Adrenal gland (tissue), 5 donors: ENCODE data around the gene PAK5.

ENCODE experiments used
- POLR2A ChIP-seq, 2 donors: fragments of 450-650 bp; IDR thresholded peaks; one replicate each; pipeline ENCODE4 v1.6.1; 2017; ENCODE audit warnings: antibody characterized with exemption in 2 of 2, mild to moderate bottlenecking in 2 of 2, moderate library complexity in 1 of 2
- TF ChIP-seq, protein P1 (sequence below), 6 experiments: fragments of 450-650 bp in 4 of 6; fragments of 200-600 bp in 2 of 6; sonication (generic) in 1 of 6; IDR thresholded peaks; 1 replicate in 5 of 6; 2 replicates in 1 of 6; pipeline versions ENCODE4 v1.5.1 to v1.8.0; 2016 to 2021; ENCODE audit warnings: antibody characterized with exemption in 6 of 6, mild to moderate bottlenecking in 2 of 6, moderate library complexity in 1 of 6
- donor health status: DM: no; HTN: no; CAD: no.

DNA sequence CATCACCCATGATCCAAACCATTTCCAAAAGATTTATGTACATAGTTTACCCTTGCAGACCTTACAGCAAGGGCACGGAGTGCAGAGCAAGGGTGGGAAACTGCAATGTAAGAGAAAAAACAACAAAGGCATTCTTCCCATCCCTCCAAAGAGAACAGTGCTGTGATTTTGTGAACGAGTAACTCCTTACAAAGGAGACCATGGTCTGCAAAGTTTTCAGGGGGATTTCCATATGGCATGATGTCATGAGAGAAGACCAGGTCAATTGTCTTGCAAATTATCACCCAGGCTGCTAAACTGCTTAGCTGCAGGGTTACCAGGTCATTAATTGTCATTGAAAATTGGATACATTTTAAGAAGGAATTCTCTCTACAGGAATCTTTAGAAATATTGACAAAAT, 266.2 kb downstream of the PAK5 start:
- TF ChIP-seq, protein P1, sequence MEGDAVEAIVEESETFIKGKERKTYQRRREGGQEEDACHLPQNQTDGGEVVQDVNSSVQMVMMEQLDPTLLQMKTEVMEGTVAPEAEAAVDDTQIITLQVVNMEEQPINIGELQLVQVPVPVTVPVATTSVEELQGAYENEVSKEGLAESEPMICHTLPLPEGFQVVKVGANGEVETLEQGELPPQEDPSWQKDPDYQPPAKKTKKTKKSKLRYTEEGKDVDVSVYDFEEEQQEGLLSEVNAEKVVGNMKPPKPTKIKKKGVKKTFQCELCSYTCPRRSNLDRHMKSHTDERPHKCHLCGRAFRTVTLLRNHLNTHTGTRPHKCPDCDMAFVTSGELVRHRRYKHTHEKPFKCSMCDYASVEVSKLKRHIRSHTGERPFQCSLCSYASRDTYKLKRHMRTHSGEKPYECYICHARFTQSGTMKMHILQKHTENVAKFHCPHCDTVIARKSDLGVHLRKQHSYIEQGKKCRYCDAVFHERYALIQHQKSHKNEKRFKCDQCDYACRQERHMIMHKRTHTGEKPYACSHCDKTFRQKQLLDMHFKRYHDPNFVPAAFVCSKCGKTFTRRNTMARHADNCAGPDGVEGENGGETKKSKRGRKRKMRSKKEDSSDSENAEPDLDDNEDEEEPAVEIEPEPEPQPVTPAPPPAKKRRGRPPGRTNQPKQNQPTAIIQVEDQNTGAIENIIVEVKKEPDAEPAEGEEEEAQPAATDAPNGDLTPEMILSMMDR (IDR thresholded peaks at IDR 0.05) = no peak
- no peak for TF ChIP-seq POLR2A (IDR thresholded peaks at IDR 0.05)
